Right hindlimb (tissue), 1 donor: ENCODE results near the gene GRID2.

Experiments used
- DNase-seq: peaks from one replicate; pipeline ENCODE4 v3.0.0-alpha.2; 2018

Gene GRID2

DNA sequence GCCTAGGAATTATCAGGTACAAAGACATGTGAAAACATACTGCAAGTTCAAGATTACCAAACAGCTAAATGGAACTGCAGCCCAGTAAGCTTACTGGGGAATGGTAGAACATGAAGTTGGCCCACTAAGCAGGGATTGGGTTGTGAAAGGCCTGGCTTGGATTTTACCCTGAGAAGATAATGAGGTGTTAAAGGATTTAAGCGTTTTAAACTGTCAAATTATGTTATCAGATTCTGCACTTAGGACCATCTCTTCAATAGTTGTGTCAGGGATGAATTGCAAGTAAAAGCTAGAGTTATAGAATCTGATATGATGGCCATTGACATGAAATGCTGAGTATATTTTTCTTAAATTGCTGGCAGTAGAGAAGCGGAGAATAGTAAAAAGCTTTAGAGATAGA is 225.7 kb downstream of the GRID2 start:
- no peak for DNase-seq

DNA sequence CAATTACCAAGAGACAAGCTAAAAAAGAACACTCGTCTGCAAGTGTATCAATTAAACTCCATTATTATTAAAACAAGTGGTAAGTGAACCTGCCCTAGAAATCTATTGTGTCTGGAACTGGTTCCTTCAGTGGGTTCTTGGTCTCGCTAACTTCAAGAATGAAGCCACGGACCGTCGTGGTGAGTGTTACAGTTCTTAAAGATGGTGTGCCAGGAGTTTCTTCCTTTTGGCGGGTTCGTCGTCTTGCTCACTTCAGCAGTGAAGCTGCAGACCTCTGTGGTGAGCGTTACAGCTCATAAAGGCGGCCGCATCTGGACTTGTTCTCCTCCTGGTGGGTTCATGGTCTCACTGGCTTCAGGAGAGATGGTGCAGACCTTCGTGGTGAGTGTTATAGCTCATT is 231.8 kb downstream of the GRID2 start:
- no peak for DNase-seq

- DNase-seq, result no peak
Measured at GRCh38 chr4:92551616-92552015, 247.8 kb downstream of the GRID2 start.

- DNase-seq, result no peak
Measured at GRCh38 chr4:92566269-92566668, 262.5 kb downstream of the GRID2 start.

GRCh38 chr4:92580816-92581215 is 277.1 kb downstream of the GRID2 start:
- DNase-seq, result no peak

- no peak for DNase-seq
Measured at GRCh38 chr4:92599044-92599443, 295.3 kb downstream of the GRID2 start.

DNA sequence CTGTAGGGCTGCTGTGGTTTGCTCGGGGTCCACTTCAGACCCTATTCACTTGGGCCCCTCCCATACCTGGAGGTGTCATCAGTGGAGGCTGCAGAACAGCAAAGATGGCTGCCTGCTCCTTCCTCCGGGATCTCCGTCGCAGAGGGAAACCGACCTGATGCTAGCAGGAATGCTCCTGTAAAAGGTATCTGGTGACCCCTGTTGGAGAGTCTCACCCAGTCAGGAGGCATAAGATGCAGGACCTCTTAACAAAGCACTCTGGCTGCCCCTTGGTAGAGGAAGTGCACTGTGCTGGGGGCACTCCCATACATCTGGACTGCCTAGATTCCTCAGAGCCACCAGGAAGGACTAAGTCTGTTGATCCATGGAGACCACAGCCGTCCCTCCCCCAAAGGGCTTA is 296.9 kb downstream of the GRID2 start:
- DNase-seq, result no peak

GRCh38 chr4:92606227-92606626 is 302.5 kb downstream of the GRID2 start:
- no peak for DNase-seq

DNA sequence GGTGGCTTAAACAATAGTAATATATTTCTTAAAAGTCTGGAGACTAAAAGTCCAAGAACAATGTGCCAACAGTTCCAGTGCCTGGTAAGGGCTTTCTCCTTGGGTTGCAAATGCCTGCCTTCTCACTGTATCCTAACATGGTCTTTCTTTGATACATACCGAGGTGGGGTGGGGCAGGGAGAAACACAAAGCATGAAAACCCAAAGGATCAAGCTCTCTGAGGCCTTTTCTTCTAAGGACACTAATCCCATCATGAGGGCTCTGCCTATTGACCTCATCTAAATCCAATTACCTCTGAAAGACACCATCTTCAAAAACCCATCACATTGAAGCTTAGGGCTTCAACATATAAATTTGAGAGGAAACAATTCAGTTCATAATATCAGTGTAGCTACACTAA is 311.3 kb downstream of the GRID2 start:
- no peak for DNase-seq

GRCh38 chr4:92618968-92619367 is 315.2 kb downstream of the GRID2 start:
- no peak for DNase-seq

- DNase-seq, result no peak
Measured at GRCh38 chr4:92629302-92629701, 325.5 kb downstream of the GRID2 start.

DNA sequence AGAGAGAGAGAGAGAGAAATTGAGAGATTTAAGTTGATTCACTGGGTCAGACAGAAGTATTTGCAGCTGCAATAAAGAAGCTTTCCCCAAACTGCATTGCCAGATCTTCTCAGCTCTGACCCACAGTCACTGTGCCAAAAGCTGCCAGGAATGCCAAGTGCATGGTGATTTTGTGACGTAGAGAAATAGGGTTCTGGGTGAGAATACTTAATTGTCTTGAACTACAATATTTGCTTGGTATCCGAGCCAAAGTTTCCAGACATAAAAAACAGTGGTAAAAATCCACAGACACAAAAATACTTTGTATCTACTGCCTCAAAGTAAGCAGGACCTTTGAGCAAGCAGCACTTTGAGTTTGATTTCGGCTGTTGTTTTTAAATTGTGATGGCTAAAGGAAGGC is 331.1 kb downstream of the GRID2 start:
- no peak for DNase-seq

DNA sequence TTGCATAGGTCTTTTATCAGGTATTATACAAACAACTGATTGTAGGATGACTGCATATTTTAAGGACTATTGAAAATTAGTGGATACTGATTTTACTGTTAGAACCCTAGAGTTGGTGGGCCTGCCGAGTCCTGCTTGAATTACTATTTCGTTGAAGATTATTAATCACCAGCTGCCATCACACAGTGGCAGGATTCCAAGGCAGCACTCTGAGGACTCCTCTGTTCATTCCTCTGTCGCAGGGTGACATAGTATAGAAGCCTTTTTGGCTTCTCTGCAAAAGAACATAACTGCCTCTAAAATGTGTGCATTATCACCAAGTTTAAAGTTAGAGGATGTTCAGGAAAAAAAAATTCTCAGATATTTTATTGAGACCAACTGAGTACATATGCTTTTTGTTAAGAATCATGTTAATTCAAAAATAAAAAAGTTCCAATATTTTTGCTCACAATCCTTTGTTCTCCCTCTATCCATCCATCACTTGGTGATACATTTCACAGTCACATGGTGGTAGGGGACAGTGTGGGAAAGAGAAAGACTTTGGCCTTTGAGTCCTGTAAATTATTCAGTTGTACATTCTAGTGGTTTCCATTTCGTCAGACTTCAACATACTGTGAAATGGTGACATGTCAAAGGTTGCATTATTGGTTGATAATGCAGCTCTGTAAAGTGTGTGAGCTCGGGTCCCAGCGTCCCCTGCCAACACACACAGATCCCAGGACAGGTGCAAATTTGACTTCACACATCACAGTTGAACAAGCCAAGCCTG is 332.5 kb downstream of the GRID2 start:
- no peak for DNase-seq

- DNase-seq, result no peak
Measured at GRCh38 chr4:92641409-92641808, 337.6 kb downstream of the GRID2 start.

DNA sequence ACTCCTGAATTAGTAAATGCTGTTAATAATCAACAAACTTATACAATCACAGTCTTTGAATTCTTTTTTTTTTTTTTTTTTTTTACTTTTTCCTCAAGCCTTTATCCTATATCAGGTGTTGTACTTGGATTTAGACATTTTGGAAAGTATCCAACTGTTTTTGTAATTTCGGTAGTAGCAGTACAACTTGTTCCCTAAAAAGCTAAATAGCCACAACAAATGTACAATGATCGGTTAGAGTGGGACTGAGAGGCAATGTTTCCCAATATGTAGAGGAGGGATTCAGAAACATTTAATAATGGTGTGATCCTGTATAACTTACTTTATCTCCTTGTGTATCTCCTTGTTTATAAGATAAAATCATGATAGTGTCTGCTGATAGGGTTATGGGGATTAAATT is 343.1 kb downstream of the GRID2 start:
- DNase-seq, result no peak

- DNase-seq, result no peak
Measured at GRCh38 chr4:92651536-92651935, 347.8 kb downstream of the GRID2 start.

DNA sequence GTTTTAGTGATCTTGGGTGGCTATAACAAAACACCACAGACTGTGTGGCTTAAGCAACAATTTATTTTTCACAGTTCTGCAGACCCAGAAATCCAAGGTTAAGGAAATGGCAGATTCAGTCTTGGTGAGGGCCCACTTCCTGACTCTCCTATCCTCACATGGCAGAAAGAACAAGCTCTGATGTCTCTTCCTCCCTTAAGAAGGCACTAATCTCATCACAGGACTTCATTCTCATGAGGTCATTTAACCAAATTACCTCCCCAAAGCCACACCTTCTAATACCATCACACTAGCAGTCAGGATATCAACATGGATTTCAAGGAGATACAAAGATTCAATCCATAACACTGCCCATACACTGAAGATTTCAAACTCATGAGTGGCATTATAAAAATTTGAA is 350.3 kb downstream of the GRID2 start:
- DNase-seq, result no peak

DNA sequence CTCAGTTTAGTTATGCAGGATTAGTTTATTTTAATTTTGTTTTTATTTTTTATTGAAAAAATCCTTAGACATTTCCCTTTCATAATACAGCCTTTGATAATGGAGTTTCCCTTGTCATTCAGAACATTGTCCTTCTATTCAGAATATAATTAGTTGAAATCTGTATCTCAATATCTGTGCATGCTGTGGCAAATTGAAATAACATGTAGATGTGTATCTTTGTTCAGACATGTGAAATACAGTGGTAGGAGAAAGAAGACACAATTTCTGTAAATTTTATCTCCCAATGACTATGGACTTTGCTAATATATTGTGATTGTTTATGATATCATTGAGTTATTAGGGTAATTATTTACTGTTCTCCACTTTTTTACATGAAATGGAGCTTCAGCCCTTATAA is 353.9 kb downstream of the GRID2 start:
- no peak for DNase-seq

DNA sequence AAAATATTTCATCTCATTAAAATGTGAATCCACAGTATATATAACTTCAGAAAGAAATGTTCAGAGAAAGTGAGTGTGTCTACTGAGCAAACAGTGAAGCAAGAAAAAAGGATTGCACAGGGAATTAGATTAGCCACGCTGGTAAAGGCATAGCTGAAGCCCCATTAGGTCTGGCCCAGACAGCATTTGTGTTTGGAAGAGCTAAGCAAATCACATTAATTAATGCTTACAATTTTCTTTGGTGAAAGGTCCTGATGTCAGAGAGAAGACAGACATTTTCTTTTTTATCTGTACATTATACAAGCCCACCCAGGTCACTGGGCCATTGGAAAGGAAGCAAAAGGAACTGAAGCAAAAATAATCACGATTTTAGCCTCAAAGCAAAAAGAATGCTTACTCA is 354.6 kb downstream of the GRID2 start:
- DNase-seq, result no peak

DNA sequence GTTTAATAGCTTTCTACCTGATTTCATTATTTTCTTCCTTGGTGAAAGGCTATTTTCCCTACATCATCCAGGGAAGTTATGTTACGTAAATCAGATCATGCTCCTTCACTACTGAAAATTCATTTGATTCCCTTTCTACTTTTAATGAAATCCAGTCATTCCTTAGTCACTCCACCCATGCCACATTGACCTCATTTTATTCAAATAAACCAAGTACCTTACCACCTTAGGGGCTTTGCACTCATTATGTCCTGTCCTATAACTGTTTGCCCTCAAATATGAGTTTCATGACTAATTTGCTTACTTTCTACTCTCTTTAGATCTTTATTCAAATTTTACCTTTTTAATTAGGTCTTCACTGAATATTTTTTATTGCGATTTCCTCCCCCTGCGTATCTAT is 374.0 kb downstream of the GRID2 start:
- no peak for DNase-seq

DNA sequence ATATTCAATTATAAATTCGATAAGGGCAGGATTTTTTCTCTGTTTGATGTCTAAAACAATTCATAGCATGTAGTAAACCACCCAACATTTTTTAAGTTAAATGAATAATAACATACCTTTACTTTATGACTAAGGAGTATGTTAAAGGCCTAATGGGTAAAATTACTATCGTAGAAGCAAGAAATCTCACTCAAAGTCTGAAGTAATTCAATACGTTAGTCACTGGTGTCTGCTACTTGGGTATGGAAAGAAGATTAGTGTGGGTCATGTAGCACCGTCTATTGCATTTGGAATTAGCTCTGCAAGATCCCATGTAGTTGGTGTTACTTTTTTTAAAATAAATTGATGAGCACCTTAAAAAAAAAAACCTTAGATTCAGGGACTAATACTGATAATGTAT is 374.5 kb downstream of the GRID2 start:
- DNase-seq, result no peak

DNA sequence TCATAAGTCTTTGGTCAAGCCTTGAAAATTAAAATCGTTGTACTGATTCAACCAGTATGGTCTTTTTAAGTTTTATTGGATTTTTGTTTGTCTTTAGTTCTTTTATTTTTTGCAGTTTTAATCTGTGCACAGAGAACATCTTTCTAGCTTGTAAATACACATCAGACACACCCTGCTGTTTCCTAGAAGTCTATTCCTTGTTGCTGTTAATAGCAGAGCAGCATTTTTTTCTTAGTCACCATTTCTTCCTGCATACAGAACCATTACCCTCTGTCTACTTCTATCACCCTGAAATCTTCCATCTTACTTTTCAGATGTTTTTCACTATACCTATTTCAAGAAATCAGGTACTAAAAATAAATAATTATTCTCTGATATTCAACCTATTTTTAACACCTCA is 375.4 kb downstream of the GRID2 start:
- no peak for DNase-seq

DNA sequence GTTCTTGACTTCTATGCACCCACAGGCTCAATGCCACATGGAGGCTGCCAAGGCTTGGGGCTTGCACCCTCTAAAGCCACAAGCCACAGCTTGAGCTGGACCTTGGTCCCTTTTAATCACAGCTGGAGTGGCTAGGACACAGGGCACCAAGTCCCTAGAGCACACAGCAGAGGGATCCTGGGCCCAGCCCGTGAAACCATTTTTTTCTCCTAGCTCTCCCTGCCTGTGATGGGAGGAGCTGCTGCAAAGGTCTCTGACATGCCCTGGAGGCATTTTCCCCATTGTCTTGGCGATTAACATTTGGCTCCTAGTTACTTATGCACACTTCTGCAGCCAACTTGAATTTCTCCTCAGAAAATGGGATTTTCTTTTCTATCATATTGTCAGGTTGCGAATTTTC is 410.9 kb downstream of the GRID2 start:
- DNase-seq, result no peak

- no peak for DNase-seq
Measured at GRCh38 chr4:92733231-92733630, 429.5 kb downstream of the GRID2 start.

GRCh38 chr4:92735025-92735665 is 431.4 kb downstream of the GRID2 start:
- no peak for DNase-seq
